22Rv1 (cell line): ENCODE measurements around the gene SLC35B4.

Experiments
- H3K27ac ChIP-seq: fragments of 450-650 bp; 2 replicates; pipeline ENCODE4 v1.5.1; 2017
- ZFX ChIP-seq: fragments of 450-650 bp; IDR thresholded peaks from 2 replicates; pipeline ENCODE4 v1.6.1; 2017; ENCODE audit warnings: antibody characterized with exemption, borderline replicate concordance
- TF ChIP-seq, protein P1 (sequence below): fragments of 450-650 bp; IDR thresholded peaks from 2 replicates; pipeline ENCODE4 v1.5.1; 2017; ENCODE audit warnings: mild to moderate bottlenecking

The SLC35B4 gene

GRCh38 chr7:134357486-134357885, 40.8 kb upstream of the SLC35B4 start:
- TF ChIP-seq ZFX: no peak
- TF ChIP-seq, protein P1, sequence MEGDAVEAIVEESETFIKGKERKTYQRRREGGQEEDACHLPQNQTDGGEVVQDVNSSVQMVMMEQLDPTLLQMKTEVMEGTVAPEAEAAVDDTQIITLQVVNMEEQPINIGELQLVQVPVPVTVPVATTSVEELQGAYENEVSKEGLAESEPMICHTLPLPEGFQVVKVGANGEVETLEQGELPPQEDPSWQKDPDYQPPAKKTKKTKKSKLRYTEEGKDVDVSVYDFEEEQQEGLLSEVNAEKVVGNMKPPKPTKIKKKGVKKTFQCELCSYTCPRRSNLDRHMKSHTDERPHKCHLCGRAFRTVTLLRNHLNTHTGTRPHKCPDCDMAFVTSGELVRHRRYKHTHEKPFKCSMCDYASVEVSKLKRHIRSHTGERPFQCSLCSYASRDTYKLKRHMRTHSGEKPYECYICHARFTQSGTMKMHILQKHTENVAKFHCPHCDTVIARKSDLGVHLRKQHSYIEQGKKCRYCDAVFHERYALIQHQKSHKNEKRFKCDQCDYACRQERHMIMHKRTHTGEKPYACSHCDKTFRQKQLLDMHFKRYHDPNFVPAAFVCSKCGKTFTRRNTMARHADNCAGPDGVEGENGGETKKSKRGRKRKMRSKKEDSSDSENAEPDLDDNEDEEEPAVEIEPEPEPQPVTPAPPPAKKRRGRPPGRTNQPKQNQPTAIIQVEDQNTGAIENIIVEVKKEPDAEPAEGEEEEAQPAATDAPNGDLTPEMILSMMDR: no peak
- H3K27ac ChIP-seq: no peak overlapping the region

GRCh38 chr7:134356421-134356936, 39.7 kb upstream of the SLC35B4 start:
- H3K27ac ChIP-seq: no peak overlapping the region
- TF ChIP-seq, protein P1: no peak
- TF ChIP-seq ZFX: no peak

- TF ChIP-seq ZFX: no peak
- TF ChIP-seq, protein P1: no peak
- H3K27ac ChIP-seq: no peak overlapping the region
Observed at GRCh38 chr7:134355927-134356326, 39.2 kb upstream of the SLC35B4 start.

- H3K27ac ChIP-seq: no peak overlapping the region
- no peak for TF ChIP-seq ZFX
- TF ChIP-seq, protein P1: no peak
Observed at GRCh38 chr7:134355004-134355525, 38.3 kb upstream of the SLC35B4 start.

GRCh38 chr7:134353411-134353810, 36.7 kb upstream of the SLC35B4 start:
- TF ChIP-seq, protein P1: no peak
- TF ChIP-seq ZFX: no peak
- no peak overlapping the region for H3K27ac ChIP-seq

GRCh38 chr7:134351424-134351823, 34.7 kb upstream of the SLC35B4 start:
- no peak overlapping the region for H3K27ac ChIP-seq

DNA sequence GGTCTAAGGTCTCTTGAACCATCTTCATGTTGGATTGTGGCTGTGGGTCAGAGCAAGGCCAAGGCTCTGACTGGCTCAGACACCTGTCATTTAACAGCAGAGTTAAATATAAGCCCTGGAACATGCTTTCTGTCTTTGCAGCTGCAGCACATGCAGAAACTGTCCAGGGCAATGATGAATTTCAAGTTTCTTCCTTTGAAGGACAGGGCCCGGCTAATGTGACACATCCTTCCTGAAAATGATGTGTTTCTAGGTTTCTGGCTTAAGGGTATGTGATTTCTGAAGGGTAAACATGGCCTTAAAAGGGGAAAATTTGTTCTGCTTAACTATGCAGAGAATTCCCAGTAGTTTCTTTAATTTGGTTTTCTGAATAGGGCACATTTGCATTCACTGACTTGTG, 34.0 kb upstream of the SLC35B4 start:
- H3K27ac ChIP-seq: no peak overlapping the region
- TF ChIP-seq, protein P1: no peak
- TF ChIP-seq ZFX: no peak

More at GRCh38 chr7:134351424-134351823, 34.7 kb upstream of the SLC35B4 start:
- no peak for TF ChIP-seq ZFX
- TF ChIP-seq, protein P1: no peak
